HEK293 (cell line): ENCODE results near the gene TERC.
A peak's percentile ranks its signal among the peaks of the same experiment; 100 is the strongest.

Experiments
- ATF2 ChIP-seq: fragments of 450-650 bp; formaldehyde crosslinking; IDR thresholded peaks from 2 replicates; pipeline ENCODE4 v1.5.1; 2016; ENCODE audit warnings: missing biosample characterization, missing genetic modification characterization, low read depth
- BCL11A ChIP-seq: fragments of 450-650 bp; formaldehyde crosslinking; IDR thresholded peaks from 2 replicates; pipeline ENCODE4 v1.5.1; 2016; ENCODE audit warnings: low read depth, missing biosample characterization, missing genetic modification characterization
- HOXC10 ChIP-seq: sonication (generic); formaldehyde crosslinking; IDR thresholded peaks from 2 replicates; pipeline ENCODE4 v1.8.1; 2023; ENCODE audit warnings: mild to moderate bottlenecking, missing genetic modification reagents
- REPIN1 ChIP-seq: fragments of 450-650 bp; formaldehyde crosslinking; IDR thresholded peaks from 2 replicates; pipeline ENCODE4 v1.5.1; 2017; ENCODE audit warnings: missing biosample characterization, missing genetic modification characterization, low read depth
- SCRT1 ChIP-seq: fragments of 450-650 bp; formaldehyde crosslinking; IDR thresholded peaks from 2 replicates; pipeline ENCODE4 v1.5.1; 2016; ENCODE audit warnings: missing biosample characterization, missing genetic modification characterization, borderline replicate concordance
- SP2 ChIP-seq: fragments of 450-650 bp; formaldehyde crosslinking; IDR thresholded peaks from 2 replicates; pipeline ENCODE4 v1.5.1; 2016; ENCODE audit warnings: missing biosample characterization, missing genetic modification characterization
- ZBTB20 ChIP-seq: fragments of 450-650 bp; formaldehyde crosslinking; IDR thresholded peaks from 2 replicates; pipeline ENCODE4 v1.5.1; 2016; ENCODE audit warnings: missing biosample characterization, missing genetic modification characterization
- ZEB2 ChIP-seq: fragments of 450-650 bp; formaldehyde crosslinking; IDR thresholded peaks from 2 replicates; pipeline ENCODE4 v1.5.1; 2016; ENCODE audit warnings: missing biosample characterization, missing genetic modification characterization
- ZFP41 ChIP-seq: fragments of 450-650 bp; formaldehyde crosslinking; IDR thresholded peaks from 2 replicates; pipeline ENCODE4 v1.5.1; 2016; ENCODE audit warnings: missing biosample characterization, missing genetic modification characterization, borderline replicate concordance
- ZNF10 ChIP-seq: fragments of 450-650 bp; formaldehyde crosslinking; IDR thresholded peaks from 2 replicates; pipeline ENCODE4 v1.5.1; 2017; ENCODE audit warnings: missing biosample characterization, missing genetic modification characterization
- ZNF112 ChIP-seq: fragments of 450-650 bp; formaldehyde crosslinking; IDR thresholded peaks from 2 replicates; pipeline ENCODE4 v1.5.0; 2017; ENCODE audit warnings: missing biosample characterization, missing genetic modification characterization
- ZNF169 ChIP-seq: fragments of 450-650 bp; formaldehyde crosslinking; IDR thresholded peaks from 2 replicates; pipeline ENCODE4 v1.5.1; 2016; ENCODE audit warnings: missing biosample characterization, missing genetic modification characterization
- ZNF221 ChIP-seq: fragments of 450-650 bp; formaldehyde crosslinking; IDR thresholded peaks from 2 replicates; pipeline ENCODE4 v1.5.1; 2017; ENCODE audit warnings: missing biosample characterization, missing genetic modification characterization, borderline replicate concordance
- ZNF350 ChIP-seq: fragments of 450-650 bp; formaldehyde crosslinking; IDR thresholded peaks from 2 replicates; pipeline ENCODE4 v1.5.0; 2017; ENCODE audit warnings: missing biosample characterization, mild to moderate bottlenecking, missing genetic modification characterization
- ZNF366 ChIP-seq: fragments of 450-650 bp; formaldehyde crosslinking; conservative IDR thresholded peaks from 2 replicates; pipeline ENCODE4 v1.5.1; 2016; ENCODE audit warnings: missing biosample characterization, missing genetic modification characterization
- ZNF426 ChIP-seq: fragments of 450-650 bp; formaldehyde crosslinking; IDR thresholded peaks from 2 replicates; pipeline ENCODE4 v1.5.1; 2017; ENCODE audit warnings: missing biosample characterization, missing genetic modification characterization, mild to moderate bottlenecking, inconsistent platforms, moderate library complexity
- ZNF521 ChIP-seq: fragments of 450-650 bp; formaldehyde crosslinking; IDR thresholded peaks from 2 replicates; pipeline ENCODE4 v1.5.1; 2017; ENCODE audit warnings: missing biosample characterization, mild to moderate bottlenecking, missing genetic modification characterization
- ZNF670 ChIP-seq: fragments of 450-650 bp; formaldehyde crosslinking; IDR thresholded peaks from 2 replicates; pipeline ENCODE4 v1.5.1; 2016; ENCODE audit warnings: missing biosample characterization, missing genetic modification characterization, low read depth
- ZNF707 ChIP-seq: fragments of 450-650 bp; formaldehyde crosslinking; IDR thresholded peaks from 2 replicates; pipeline ENCODE4 v1.5.1; 2016; ENCODE audit warnings: missing biosample characterization, missing genetic modification characterization
- ZNF776 ChIP-seq: fragments of 450-650 bp; formaldehyde crosslinking; IDR thresholded peaks from 2 replicates; pipeline ENCODE4 v1.5.0; 2017; ENCODE audit warnings: missing biosample characterization, missing genetic modification characterization, borderline replicate concordance
- ZNF830 ChIP-seq: fragments of 450-650 bp; IDR thresholded peaks from 2 replicates; pipeline ENCODE4 v1.5.0; 2018; ENCODE audit warnings: missing biosample characterization, missing genetic modification characterization, low read depth, mild to moderate bottlenecking, moderate library complexity
- TF ChIP-seq, protein P1 (sequence below): fragments of 450-650 bp; formaldehyde crosslinking; conservative IDR thresholded peaks from 2 replicates; pipeline ENCODE4 v1.5.1; 2016; ENCODE audit warnings: low read depth, missing biosample characterization, missing genetic modification characterization
- TF ChIP-seq, protein P2 (sequence below): fragments of 450-650 bp; formaldehyde crosslinking; IDR thresholded peaks from 2 replicates; pipeline ENCODE4 v1.5.1; 2016; ENCODE audit warnings: missing biosample characterization, missing genetic modification characterization
- TF ChIP-seq, protein P3 (sequence below): fragments of 450-650 bp; formaldehyde crosslinking; IDR thresholded peaks from 2 replicates; pipeline ENCODE4 v1.5.1; 2016; ENCODE audit warnings: missing biosample characterization, missing genetic modification characterization, borderline replicate concordance

The TERC gene

GRCh38 chr3:169769287-169770181 lies 4.7 kb upstream of the TERC start, which contains the start of gene ACTRT3 (continued):
- TF ChIP-seq, protein P1, sequence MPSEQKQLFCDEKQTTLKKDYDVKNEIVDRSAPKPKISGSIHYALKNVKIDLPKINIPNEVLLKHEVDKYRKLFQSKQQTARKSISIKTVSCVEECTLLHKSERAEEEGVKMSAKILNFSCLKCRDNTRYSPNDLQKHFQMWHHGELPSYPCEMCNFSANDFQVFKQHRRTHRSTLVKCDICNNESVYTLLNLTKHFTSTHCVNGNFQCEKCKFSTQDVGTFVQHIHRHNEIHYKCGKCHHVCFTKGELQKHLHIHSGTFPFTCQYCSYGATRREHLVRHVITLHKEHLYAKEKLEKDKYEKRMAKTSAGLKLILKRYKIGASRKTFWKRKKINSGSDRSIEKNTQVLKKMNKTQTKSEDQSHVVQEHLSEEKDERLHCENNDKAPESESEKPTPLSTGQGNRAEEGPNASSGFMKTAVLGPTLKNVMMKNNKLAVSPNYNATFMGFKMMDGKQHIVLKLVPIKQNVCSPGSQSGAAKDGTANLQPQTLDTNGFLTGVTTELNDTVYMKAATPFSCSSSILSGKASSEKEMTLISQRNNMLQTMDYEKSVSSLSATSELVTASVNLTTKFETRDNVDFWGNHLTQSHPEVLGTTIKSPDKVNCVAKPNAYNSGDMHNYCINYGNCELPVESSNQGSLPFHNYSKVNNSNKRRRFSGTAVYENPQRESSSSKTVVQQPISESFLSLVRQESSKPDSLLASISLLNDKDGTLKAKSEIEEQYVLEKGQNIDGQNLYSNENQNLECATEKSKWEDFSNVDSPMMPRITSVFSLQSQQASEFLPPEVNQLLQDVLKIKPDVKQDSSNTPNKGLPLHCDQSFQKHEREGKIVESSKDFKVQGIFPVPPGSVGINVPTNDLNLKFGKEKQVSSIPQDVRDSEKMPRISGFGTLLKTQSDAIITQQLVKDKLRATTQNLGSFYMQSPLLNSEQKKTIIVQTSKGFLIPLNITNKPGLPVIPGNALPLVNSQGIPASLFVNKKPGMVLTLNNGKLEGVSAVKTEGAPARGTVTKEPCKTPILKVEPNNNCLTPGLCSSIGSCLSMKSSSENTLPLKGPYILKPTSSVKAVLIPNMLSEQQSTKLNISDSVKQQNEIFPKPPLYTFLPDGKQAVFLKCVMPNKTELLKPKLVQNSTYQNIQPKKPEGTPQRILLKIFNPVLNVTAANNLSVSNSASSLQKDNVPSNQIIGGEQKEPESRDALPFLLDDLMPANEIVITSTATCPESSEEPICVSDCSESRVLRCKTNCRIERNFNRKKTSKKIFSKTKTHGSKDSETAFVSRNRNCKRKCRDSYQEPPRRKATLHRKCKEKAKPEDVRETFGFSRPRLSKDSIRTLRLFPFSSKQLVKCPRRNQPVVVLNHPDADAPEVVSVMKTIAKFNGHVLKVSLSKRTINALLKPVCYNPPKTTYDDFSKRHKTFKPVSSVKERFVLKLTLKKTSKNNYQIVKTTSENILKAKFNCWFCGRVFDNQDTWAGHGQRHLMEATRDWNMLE (tag by site-specific recombination) = no peak
- no peak for TF ChIP-seq ZNF830 (tag by site-specific recombination)
- no peak for TF ChIP-seq ZNF10
- no peak for TF ChIP-seq ZNF366 (tag by site-specific recombination)
- TF ChIP-seq BCL11A (tag by site-specific recombination) = no peak
- TF ChIP-seq, protein P2, sequence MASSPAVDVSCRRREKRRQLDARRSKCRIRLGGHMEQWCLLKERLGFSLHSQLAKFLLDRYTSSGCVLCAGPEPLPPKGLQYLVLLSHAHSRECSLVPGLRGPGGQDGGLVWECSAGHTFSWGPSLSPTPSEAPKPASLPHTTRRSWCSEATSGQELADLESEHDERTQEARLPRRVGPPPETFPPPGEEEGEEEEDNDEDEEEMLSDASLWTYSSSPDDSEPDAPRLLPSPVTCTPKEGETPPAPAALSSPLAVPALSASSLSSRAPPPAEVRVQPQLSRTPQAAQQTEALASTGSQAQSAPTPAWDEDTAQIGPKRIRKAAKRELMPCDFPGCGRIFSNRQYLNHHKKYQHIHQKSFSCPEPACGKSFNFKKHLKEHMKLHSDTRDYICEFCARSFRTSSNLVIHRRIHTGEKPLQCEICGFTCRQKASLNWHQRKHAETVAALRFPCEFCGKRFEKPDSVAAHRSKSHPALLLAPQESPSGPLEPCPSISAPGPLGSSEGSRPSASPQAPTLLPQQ (tag by site-specific recombination) = 0 out of 2 replicates have a peak, but pooled peaks have one; percentile 30
- TF ChIP-seq ZNF521 (tag by site-specific recombination) = no peak
- no peak for TF ChIP-seq ATF2 (tag by site-specific recombination)
- no peak for TF ChIP-seq ZNF221 (tag by site-specific recombination)
- no peak for TF ChIP-seq SCRT1 (tag by site-specific recombination)
- no peak for TF ChIP-seq ZNF707 (tag by site-specific recombination)
- no peak for TF ChIP-seq ZFP41
- no peak for TF ChIP-seq HOXC10 (CRISPR knock-in tag)
- TF ChIP-seq ZNF426 (tag by site-specific recombination) = no peak
- TF ChIP-seq, protein P3, sequence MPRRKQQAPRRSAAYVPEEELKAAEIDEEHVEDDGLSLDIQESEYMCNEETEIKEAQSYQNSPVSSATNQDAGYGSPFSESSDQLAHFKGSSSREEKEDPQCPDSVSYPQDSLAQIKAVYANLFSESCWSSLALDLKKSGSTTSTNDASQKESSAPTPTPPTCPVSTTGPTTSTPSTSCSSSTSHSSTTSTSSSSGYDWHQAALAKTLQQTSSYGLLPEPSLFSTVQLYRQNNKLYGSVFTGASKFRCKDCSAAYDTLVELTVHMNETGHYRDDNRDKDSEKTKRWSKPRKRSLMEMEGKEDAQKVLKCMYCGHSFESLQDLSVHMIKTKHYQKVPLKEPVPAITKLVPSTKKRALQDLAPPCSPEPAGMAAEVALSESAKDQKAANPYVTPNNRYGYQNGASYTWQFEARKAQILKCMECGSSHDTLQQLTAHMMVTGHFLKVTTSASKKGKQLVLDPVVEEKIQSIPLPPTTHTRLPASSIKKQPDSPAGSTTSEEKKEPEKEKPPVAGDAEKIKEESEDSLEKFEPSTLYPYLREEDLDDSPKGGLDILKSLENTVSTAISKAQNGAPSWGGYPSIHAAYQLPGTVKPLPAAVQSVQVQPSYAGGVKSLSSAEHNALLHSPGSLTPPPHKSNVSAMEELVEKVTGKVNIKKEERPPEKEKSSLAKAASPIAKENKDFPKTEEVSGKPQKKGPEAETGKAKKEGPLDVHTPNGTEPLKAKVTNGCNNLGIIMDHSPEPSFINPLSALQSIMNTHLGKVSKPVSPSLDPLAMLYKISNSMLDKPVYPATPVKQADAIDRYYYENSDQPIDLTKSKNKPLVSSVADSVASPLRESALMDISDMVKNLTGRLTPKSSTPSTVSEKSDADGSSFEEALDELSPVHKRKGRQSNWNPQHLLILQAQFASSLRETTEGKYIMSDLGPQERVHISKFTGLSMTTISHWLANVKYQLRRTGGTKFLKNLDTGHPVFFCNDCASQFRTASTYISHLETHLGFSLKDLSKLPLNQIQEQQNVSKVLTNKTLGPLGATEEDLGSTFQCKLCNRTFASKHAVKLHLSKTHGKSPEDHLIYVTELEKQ = no peak
- peak; percentile 97 for TF ChIP-seq ZBTB20 (tag by site-specific recombination)
- TF ChIP-seq ZNF776 (tag by site-specific recombination) = no peak
- TF ChIP-seq REPIN1 (tag by site-specific recombination) = no peak
- TF ChIP-seq ZNF670 (tag by site-specific recombination) = no peak
- no peak for TF ChIP-seq ZNF169 (tag by site-specific recombination)
- TF ChIP-seq SP2 (tag by site-specific recombination) = peak; percentile 36; the same call in 1 of the 2 replicates
- peak; percentile 80 for TF ChIP-seq ZEB2 (tag by site-specific recombination)
- no peak for TF ChIP-seq ZNF350 (tag by site-specific recombination)
- no peak for TF ChIP-seq ZNF112 (tag by site-specific recombination)
